OCI-M2 (cell line): ENCODE data around the gene CRTC2.
A peak's percentile ranks its signal among the peaks of the same experiment; 100 is the strongest.
"Not testable (repeated sequence)": the region's sequence is repeated elsewhere in the genome, so short reads cannot be mapped to it uniquely, and the experiment has no call there.

Source experiments
- DNase-seq: peaks from one replicate; lab custom pipeline; 2025; ENCODE audit not compliant: unreplicated experiment; lab: John Stamatoyannopoulos, UW

CRTC2 gene

GRCh38 chr1:153958111-153958960 is at the start of gene CRTC2:
Gene CRTC2 (minus strand): TSS chr1:153958612. CDS start chr1:153958497, 115 bp downstream.
- peak; percentile 58 for DNase-seq

- DNase-seq = no peak
These were observed 47.7 kb upstream of the CRTC2 start for GRCh38 chr1:154006136-154006535.

GRCh38 chr1:154000420-154000819 is 42.0 kb upstream of the CRTC2 start:
- DNase-seq = no peak

- DNase-seq = not testable (repeated sequence)
These were observed 38.5 kb upstream of the CRTC2 start for GRCh38 chr1:153996882-153997281.

GRCh38 chr1:153995640-153996039 is 37.2 kb upstream of the CRTC2 start:
- no peak for DNase-seq

- no peak for DNase-seq
These were observed 36.8 kb upstream of the CRTC2 start for GRCh38 chr1:153995202-153995601.

- DNase-seq = no peak
These were observed 33.4 kb upstream of the CRTC2 start for GRCh38 chr1:153991806-153992205.

GRCh38 chr1:153991151-153991630 is 32.8 kb upstream of the CRTC2 start:
- DNase-seq = no peak

GRCh38 chr1:153990468-153991150 is 32.2 kb upstream of the CRTC2 start, which contains the start of gene RPS27:
Gene RPS27 (plus strand): TSS chr1:153990762. CDS start chr1:153990797, 35 bp downstream.
- peak; percentile 67 for DNase-seq

GRCh38 chr1:153987621-153988020 is 29.2 kb upstream of the CRTC2 start:
- no peak for DNase-seq

- no peak for DNase-seq
These were observed 27.7 kb upstream of the CRTC2 start, which contains the start of gene RAB13 for GRCh38 chr1:153985941-153986761. Gene RAB13 (minus strand): TSS chr1:153986339. CDS start chr1:153986236, 103 bp downstream.

GRCh38 chr1:153985341-153985912 is 27.0 kb upstream of the CRTC2 start:
- DNase-seq = no peak

- no peak for DNase-seq
These were observed 25.9 kb upstream of the CRTC2 start for GRCh38 chr1:153984123-153984894.

GRCh38 chr1:153981735-153982134 is 23.3 kb upstream of the CRTC2 start:
- not testable (repeated sequence) for DNase-seq

GRCh38 chr1:153979091-153979490 is 20.7 kb upstream of the CRTC2 start:
- DNase-seq = not testable (repeated sequence)

GRCh38 chr1:153978274-153978909 is 20.0 kb upstream of the CRTC2 start:
- no peak for DNase-seq

- no peak for DNase-seq
These were observed 19.1 kb upstream of the CRTC2 start, which contains the start of gene JTB for GRCh38 chr1:153977250-153978240. Gene JTB (minus strand): TSS chr1:153977674. CDS start chr1:153977252, 422 bp downstream.

- no peak for DNase-seq
These were observed 18.4 kb upstream of the CRTC2 start for GRCh38 chr1:153976819-153977249.
